Retinal pigment epithelial cell (primary cell): ENCODE measurements around the gene ZNF853.
"Not testable (repeated sequence)": the region's sequence is repeated elsewhere in the genome, so short reads cannot be mapped to it uniquely, and the experiment has no call there.

Experiments
- DNase-seq: peaks from one replicate; pipeline ENCODE4 v3.0.0-alpha.2; 2010; ENCODE audit warnings: low read depth
- H3K4me3 ChIP-seq: 2 replicates; pipeline ENCODE4 v1.5.1; 2011; ENCODE audit warnings: mild to moderate bottlenecking, low read length, control low read depth, moderate library complexity
- CTCF ChIP-seq: conservative IDR thresholded peaks from 2 replicates; pipeline ENCODE4 v1.5.1; 2011; ENCODE audit warnings: low read depth, low read length, control low read depth, inconsistent platforms

Gene ZNF853

GRCh38 chr7:6654113-6654841, 38.9 kb downstream of the ZNF853 start:
- TF ChIP-seq CTCF: no peak
- H3K4me3 ChIP-seq: no peak overlapping the region
- DNase-seq: no peak

- no peak for TF ChIP-seq CTCF
- H3K4me3 ChIP-seq: no peak overlapping the region
- DNase-seq: no peak
Measured at GRCh38 chr7:6654842-6655610, 39.6 kb downstream of the ZNF853 start.

- DNase-seq: no peak
- no peak for TF ChIP-seq CTCF
- no peak overlapping the region for H3K4me3 ChIP-seq
Measured at GRCh38 chr7:6655636-6656385, 40.4 kb downstream of the ZNF853 start.

GRCh38 chr7:6656413-6656812, 41.0 kb downstream of the ZNF853 start:
- no peak for DNase-seq
- no peak overlapping the region for H3K4me3 ChIP-seq
- no peak for TF ChIP-seq CTCF

- no peak for DNase-seq
- no peak overlapping the region for H3K4me3 ChIP-seq
- no peak for TF ChIP-seq CTCF
Measured at GRCh38 chr7:6658618-6659345, 43.4 kb downstream of the ZNF853 start.

GRCh38 chr7:6670851-6671250, 55.4 kb downstream of the ZNF853 start:
- DNase-seq, H3K4me3 ChIP-seq: not testable (repeated sequence)
